NCI-H748 treated with DMSO at 0.1 percent for 48 hours (cell line): ENCODE results near the gene ADPRH.

Experiments
- DNase-seq: peaks from one replicate; lab custom pipeline; 2025; lab: John Stamatoyannopoulos, UW

Gene ADPRH

DNA sequence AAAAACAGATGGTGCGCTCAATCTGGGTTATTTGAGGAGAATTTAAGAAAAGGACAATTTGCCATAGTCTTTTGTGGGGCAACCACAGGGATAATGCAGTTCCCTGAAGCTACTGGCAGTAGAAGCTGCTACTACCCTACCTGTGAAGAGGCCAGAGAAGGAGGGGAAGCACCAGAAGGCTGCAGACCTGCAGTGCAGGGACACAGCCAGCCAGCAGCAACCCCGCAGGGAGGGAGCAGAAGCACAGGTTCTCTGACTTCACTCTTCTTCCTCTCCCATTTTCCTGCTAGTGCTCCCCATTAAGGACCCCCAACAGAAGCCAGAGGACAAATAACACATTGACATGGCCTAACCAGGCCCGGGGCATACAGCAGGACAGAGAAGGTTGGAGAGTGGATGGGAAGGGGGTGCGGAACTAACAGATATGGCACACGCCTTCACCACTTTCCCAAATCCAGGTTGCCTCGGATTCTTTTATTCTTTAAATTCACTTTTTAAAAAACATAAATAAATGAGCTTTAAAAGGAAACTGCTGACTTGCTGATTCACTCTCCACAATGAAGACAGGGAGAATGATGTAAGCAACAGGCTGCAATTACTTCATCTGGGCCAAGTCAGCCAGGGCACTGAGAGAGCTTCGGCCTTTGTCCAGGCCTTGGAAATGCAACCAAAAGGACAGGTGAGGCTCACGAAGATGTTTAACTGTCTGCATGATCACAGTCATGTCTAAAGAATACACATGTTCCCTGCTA, 51.0 kb downstream of the ADPRH start:
- no peak for DNase-seq

DNA sequence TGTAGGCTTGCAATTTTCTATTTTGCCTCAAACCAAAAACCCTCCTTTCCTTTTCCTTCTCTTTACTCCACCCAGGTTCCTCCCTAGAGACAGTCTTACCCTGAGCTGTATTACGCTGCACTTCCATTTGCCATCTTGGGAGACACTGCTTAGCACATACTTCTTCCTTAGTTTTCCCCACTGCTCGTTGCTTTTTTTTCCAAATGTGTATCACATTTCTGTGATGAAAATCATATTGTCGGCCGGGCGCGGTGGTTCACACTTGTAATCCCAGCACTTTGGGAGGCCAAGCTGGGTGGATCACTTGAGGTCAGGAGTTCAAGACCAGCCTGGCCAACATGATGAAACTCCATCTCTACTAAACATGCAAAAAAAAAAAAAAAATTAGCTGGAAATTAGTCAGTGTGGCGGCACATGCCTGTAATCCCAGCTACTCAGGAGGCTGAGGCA, 51.6 kb downstream of the ADPRH start:
- no peak for DNase-seq

DNA sequence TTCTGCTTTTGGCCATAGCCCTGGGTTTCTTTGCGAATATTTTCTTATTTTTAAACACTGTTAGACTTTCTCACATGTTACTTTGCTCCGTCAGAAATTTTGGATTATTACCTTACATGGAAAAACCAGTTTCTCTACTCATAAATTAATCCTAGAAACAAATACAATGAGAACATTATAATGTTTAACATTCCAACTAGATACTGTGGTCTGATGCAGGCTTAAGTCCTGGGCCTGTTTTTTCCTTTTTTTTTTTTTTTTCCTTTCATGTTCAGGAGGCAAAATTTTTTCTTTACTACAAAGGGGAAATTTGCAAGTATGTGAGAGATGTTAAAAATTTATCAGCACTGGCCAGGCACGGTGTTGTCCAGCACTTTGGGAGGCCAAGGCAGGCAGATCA, 52.2 kb downstream of the ADPRH start:
- DNase-seq = no peak

DNA sequence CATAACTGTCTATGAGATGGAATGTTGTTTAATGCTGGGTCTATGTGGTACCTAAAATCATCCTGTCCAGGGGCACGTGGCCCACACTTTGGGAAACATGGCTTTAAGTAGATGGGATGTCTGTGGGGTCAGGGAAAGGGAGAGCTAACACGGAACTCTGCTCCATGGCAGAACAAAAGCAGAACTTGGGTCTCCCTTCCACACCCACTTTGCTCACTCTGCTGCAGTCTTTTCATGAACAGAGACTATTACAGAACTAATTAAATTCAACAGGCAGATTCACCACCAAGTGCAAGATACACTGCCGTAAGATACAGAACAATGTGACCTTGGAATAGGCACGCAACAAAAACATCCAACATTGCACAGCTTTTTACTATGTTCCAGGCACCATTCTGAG, 52.9 kb downstream of the ADPRH start:
- no peak for DNase-seq

DNA sequence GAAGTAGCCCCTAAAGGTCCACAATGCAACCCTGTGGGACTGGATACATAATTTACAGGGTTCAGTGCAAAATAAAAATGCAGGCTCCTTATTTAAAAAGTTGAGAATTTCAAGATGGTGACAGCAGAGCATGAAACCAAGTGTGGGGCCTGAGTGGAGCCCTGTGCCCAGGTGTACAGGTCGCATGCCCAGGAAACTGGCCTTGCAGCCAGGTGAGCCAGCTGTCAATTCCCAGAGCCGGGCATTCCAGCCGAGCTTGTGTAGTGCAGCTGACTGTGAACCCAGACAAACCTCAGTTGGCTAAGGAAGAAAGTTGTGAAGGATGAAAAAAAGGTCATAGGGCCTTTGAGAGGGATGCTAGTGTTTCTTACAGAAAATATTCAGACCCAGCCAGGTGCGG, 53.5 kb downstream of the ADPRH start:
- no peak for DNase-seq

DNA sequence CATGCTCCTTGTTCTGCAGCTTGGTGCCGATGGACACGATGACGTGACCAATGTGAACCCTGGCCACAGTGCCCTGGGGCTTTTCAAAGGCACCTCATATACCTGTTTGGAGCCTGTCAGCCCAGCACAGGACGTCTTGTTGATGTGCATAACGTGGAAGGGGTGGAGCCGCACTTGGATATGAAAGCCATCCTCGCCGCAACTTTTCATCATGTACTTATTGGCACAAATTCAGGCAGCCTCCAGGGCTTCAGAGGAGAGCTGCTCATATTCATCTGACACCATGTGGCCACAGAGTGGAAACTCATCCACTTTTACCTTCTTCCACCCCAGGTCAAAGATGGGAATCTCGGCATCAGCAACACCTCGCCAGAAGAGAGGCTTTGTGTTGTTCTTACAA, 56.4 kb downstream of the ADPRH start:
- DNase-seq = no peak

DNA sequence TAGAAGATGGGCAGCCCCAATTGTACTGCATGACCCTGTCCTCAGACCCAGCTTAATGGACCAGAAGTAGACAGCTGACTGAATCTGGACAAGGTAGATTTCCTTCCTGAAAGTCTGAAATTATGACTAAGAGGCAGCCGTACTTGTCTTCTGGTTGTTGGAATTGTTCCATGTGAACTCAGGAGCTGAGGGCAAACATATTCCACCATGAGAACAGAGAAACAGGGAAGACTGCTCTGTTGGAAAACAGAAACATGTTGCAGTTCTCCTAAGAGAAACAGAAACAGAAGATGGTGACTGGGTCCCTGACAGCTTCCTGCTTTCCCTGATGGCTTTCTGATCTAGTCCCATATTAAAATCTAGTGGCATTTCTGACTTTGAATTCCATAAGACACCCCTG, 57.0 kb downstream of the ADPRH start:
- DNase-seq = no peak

DNA sequence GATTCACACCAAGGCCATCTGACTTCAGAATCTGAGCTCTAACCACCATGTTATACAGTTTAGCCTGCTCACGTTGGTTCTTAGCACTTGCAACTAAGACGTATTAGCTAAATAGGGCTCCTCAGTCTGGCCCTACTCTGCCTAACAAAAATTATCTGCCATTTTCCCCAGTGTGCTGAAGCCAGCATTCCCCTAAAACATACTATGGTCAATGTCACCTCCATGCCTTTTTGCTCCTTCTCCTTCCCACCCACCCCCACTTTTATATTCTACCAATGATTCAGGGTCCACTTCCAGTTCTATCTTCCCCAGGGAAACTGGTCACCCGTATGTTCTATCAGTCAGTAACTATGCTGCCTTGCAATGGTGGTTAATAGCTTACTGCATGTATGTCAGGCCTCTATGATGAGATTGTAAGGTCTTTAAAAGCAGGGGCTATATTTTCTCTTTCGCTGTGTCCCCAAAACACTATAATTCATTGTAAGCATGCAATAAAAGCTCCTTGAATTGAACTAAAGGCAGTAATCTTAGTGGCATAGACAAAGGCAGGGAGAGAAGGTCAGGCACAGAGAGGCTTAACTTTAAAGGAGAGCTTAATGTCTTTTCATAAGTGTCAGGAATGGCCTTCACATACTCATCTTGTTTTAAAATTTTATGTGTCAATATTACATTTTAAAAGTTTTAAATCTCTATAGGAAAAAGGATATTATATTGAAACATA, 57.8 kb downstream of the ADPRH start:
- DNase-seq = no peak

DNA sequence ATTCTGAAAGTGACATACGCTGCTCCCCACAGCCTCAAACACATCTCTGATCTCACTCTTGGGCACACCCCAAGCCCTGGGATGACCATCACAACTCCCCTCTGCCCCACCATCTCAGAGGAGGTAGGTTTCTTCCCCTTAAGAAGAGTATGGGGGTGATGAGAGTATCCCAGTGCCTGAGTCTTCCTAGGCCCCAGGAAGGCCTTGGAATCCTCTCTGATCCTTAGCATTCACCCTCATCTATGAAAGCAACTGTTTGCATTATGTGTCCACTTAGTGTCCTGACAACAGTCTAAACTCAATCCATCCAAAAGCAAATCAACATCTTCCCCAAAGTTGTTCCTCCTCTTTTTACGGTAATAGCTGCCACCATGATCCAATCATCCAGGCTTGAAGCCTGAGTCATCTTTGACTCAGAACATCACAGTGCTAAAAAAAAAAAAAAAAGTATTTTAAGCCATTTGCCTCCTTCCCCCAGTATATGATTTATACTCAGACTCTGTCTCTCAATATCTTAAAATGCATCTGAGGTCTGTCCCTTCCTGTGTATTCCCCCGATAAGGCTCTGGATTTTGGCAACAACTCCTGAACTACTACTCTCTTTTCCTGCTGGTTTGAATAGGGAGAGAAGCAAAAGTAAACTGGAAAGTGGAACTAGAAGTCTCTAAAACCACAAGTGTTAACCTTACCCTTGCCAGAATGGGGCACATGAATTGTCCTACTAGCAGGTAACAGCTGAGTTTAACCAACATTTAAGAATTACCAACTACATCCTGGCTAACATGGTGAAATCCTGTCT, 58.6 kb downstream of the ADPRH start:
- no peak for DNase-seq
